GM10266 (cell line): ENCODE measurements around the gene RHOH.

Experiments used
- DNase-seq: peaks from one replicate; pipeline ENCODE4 v3.0.0; 2012; ENCODE audit errors: extremely low spot score
- TF ChIP-seq, protein P1 (sequence below): IDR thresholded peaks from 2 replicates; pipeline ENCODE4 v1.5.1; 2012; ENCODE audit warnings: mild to moderate bottlenecking, low read depth; ENCODE audit not compliant: control insufficient read depth, insufficient read depth; ENCODE audit errors: missing control alignments

The RHOH gene

DNA sequence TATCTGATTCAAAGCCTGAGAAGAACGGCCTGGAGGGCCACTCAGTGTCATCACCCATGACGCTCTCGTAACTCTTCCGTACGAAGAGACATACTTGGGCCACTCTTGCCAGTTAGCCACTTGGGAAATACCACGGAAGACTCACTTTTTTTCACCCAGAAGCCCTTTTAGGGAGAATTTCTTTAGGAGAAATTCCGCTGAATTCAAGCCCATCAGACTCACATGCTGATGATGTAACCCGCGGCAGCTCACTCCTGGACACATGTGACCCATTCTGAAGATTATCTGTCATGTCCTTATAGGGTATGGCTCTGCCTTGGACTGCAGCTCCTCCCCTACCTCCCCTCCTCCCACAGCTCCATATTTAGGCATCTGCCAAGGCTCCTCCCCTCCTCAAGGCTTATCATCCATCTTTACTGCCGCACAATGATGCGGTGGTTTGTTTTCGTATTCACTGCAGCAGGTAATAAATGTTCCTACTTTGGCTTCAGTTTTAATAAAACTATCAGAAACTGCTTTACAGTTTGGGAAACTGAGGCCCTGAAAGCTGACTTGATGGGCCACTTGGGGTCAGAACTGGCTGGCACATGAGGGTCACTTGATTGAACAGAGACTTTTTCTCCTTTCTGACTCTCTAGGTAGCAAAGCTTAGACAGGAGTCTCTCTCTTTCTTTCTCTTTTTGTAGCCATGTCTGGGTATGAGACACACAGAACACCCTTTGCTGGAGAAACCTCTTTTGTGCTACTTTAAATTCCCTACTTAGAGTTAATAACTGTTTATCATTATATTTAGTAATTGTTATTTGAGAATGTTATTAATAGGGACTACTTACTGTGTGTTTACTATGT is 42.1 kb downstream of the RHOH start:
- TF ChIP-seq, protein P1, sequence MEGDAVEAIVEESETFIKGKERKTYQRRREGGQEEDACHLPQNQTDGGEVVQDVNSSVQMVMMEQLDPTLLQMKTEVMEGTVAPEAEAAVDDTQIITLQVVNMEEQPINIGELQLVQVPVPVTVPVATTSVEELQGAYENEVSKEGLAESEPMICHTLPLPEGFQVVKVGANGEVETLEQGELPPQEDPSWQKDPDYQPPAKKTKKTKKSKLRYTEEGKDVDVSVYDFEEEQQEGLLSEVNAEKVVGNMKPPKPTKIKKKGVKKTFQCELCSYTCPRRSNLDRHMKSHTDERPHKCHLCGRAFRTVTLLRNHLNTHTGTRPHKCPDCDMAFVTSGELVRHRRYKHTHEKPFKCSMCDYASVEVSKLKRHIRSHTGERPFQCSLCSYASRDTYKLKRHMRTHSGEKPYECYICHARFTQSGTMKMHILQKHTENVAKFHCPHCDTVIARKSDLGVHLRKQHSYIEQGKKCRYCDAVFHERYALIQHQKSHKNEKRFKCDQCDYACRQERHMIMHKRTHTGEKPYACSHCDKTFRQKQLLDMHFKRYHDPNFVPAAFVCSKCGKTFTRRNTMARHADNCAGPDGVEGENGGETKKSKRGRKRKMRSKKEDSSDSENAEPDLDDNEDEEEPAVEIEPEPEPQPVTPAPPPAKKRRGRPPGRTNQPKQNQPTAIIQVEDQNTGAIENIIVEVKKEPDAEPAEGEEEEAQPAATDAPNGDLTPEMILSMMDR = no peak
- no peak for DNase-seq

DNA sequence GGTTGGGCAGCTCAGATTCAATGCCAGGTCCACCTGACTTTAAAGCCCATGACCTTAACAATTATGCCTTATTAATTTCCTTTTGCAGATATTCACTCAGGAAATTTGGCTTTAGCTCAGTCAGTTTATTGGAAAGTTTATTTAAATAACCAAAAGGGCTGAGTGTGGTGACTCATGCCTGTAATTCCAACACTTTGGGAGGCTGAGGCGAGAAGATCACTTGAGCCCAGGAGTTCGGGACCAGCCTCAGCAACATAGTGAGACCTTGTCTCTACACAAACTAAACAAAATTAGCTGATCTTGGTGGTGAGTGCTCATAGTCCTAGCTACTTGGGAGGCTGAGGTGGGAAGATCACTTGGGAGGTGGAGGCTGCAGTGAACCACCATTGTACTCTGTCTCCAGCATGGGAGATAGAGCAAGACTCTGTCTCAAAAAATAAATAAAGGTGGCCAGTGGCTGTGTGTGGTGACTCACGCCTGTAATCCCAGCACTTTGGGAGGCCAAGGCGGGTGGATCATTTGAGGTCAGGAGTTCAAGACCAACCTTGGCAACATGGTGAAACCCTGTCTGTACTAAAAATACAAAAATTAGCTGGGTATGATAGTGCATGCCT is 43.3 kb downstream of the RHOH start:
- TF ChIP-seq, protein P1 = no peak
- DNase-seq = no peak

DNA sequence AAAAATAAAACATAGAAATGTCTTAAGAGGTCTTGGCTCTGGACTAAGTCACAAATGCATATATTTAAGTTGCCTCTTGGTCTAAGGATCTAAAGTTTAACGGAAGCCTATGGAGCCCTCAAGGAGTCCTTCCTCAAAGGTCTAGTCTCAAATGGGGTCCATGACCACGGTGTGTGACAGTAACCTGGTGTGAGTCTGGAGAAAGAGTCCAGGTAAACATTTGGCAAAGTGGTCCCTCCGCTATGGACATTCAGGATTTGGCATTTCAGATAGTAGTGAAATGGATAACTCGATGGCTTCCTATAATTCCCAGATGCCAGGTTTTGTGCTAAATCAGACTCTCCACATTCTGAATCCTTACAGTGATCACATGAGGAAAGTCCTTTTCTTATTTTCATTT is 44.2 kb downstream of the RHOH start:
- no peak for DNase-seq
- TF ChIP-seq, protein P1 = no peak

DNA sequence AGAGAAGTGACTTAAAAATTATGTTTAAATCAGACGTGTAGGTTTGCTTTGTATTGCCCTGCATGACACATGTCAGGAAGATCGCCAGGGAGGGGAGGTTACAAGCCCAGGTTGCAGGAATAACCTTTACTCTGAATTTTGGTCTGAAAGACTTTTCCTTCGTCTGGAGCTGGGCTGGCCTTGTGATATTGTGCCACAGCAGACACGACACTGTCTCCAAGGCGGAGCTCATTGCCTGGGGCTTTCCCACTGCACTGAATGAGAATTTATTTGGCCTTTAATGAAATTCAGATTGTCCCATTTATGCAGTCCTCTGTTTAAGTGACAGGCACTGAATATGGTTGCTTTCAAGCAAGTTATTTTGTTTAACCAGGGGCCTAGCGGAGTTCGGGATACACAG is 45.1 kb downstream of the RHOH start:
- no peak for DNase-seq
- TF ChIP-seq, protein P1 = no peak

DNA sequence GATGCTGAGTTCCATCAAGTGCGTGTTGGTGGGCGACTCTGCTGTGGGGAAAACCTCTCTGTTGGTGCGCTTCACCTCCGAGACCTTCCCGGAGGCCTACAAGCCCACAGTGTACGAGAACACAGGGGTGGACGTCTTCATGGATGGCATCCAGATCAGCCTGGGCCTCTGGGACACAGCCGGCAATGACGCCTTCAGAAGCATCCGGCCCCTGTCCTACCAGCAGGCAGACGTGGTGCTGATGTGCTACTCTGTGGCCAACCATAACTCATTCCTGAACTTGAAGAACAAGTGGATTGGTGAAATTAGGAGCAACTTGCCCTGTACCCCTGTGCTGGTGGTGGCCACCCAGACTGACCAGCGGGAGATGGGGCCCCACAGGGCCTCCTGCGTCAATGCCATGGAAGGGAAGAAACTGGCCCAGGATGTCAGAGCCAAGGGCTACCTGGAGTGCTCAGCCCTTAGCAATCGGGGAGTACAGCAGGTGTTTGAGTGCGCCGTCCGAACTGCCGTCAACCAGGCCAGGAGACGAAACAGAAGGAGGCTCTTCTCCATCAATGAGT is 46.6 kb downstream of the RHOH start:
- TF ChIP-seq, protein P1 = no peak
- no peak for DNase-seq

DNA sequence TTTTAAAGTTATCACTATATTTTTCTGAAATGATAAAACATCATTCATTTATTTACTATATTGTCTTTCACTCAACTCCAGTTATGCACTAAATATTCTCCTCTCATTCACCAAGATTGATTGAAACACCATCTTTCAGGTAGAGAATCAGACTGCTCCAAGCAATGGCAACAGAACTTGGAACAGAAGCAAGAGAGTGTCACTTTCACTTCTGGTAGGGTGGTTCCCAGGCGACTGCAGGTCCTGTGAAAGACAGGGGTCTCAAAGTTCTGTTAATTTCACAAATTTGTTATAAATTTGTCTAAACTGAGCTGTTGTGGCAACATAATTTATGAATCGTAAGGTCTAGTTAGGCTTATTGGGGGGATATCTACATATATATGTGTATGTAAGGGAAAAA is 47.8 kb downstream of the RHOH start:
- no peak for DNase-seq
- TF ChIP-seq, protein P1 = no peak

DNA sequence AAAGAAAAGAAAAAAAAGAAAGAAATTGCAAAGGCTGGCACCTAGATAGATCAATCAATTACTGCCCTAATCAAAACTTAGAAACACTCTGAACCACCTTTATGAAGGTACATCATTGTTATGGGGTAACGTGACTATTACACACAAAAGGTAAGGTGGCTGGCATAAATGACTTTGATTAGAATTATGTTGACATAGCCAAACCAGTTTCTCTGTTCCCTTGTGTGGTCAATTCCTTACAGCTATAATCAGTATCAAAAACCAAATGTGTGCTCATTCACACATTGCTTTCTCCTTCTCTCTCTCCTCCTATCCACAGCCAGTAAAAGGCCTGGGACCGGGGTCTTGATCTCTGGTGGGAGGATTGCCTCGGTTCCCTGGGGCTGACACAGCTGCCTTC is 48.7 kb downstream of the RHOH start:
- TF ChIP-seq, protein P1 = no peak
- DNase-seq = no peak
